OCI-LY3 (cell line): ENCODE results near the gene EPM2A.

Experiments used
- H2AFZ ChIP-seq: fragments of 200-600, 300-600 bp; shearing (Covaris generic); 2 replicates; pipeline ENCODE4 v1.6.0; 2014; ENCODE audit warnings: antibody characterized with exemption, low read depth, low read length
- H3K27ac ChIP-seq: fragments of 200-600, 300-600 bp; sonication (generic); 2 replicates; pipeline ENCODE4 v1.5.1; 2014; ENCODE audit warnings: mild to moderate bottlenecking, low read length, moderate library complexity, mixed read lengths
- H3K27me3 ChIP-seq: fragments of 200-600, 300-600 bp; sonication (generic); 2 replicates; pipeline ENCODE4 v1.6.1; 2014; ENCODE audit warnings: low read depth, low read length, mixed read lengths
- H3K36me3 ChIP-seq: fragments of 200-600, 300-600 bp; sonication (generic); replicated peaks from 2 replicates; pipeline ENCODE3; 2014; ENCODE audit warnings: low read depth, low read length, mixed read lengths
- H3K4me1 ChIP-seq: fragments of 300-600, 200-600 bp; sonication (generic); 2 replicates; pipeline ENCODE4 v1.6.1; 2014; ENCODE audit warnings: low read length, mixed read lengths
- H3K4me2 ChIP-seq: fragments of 200-600, 300-600 bp; sonication (generic); 2 replicates; pipeline ENCODE4 v1.6.1; 2014; ENCODE audit warnings: low read length, mixed read lengths
- H3K4me3 ChIP-seq: fragments of 300-600, 200-600 bp; sonication (generic); 2 replicates; pipeline ENCODE4 v1.5.1; 2014; ENCODE audit warnings: antibody characterized with exemption, mild to moderate bottlenecking, low read length, moderate library complexity
- H3K79me2 ChIP-seq: fragments of 300-600, 200-600 bp; shearing (Covaris generic); 2 replicates; pipeline ENCODE4 v1.6.1; 2014; ENCODE audit warnings: mild to moderate bottlenecking, low read length, mixed read lengths
- H3K9ac ChIP-seq: fragments of 300-600, 200-600 bp; shearing (Covaris generic); 2 replicates; pipeline ENCODE4 v1.6.0; 2014; ENCODE audit warnings: mild to moderate bottlenecking, low read length, moderate library complexity
- H3K9me3 ChIP-seq: fragments of 200-600, 300-600 bp; shearing (Covaris generic); 2 replicates; pipeline ENCODE4 v1.6.1; 2014; ENCODE audit warnings: low read length, mixed read lengths; ENCODE audit not compliant: insufficient read depth
- H4K20me1 ChIP-seq: fragments of 200-600, 300-600 bp; sonication (generic); 2 replicates; pipeline ENCODE4 v1.6.1; 2016; ENCODE audit warnings: low read length, mixed read lengths; ENCODE audit not compliant: insufficient read depth
- CTCF ChIP-seq: fragments of 200-600, 300-600 bp; sonication (generic); IDR thresholded peaks from 2 replicates; pipeline ENCODE4 v1.5.1; 2014; ENCODE audit warnings: antibody characterized with exemption, low read length, low read depth
- EZH2phosphoT487 ChIP-seq: fragments of 200-600 bp; shearing (Covaris generic); IDR thresholded peaks from 2 replicates; pipeline ENCODE4 v1.6.1; 2018; ENCODE audit warnings: antibody characterized with exemption, mixed run types, low read depth

EPM2A gene

GRCh38 chr6:145587334-145587733 lies 148.0 kb downstream of the EPM2A start:
- Histone ChIP-seq H3K4me2 (no peak overlapping the region), H3K79me2 (no peaks in the 10 kb centered on the region), H3K36me3 (no peaks in the 10 kb centered on the region), H3K27me3 (no peaks in the 10 kb centered on the region), H3K27ac (no peak overlapping the region), H3K4me3 (no peak overlapping the region), H3K9ac (no peak overlapping the region), H2AFZ (no peak overlapping the region), H3K4me1 (no peaks in the 10 kb centered on the region), H3K9me3 (no peaks in the 10 kb centered on the region), H4K20me1 (no peaks in the 10 kb centered on the region)
- no peak for TF ChIP-seq CTCF
- no peak for TF ChIP-seq EZH2phosphoT487

GRCh38 chr6:145583753-145584152 lies 151.6 kb downstream of the EPM2A start:
- no peak overlapping the region for H3K4me2 ChIP-seq
- no peaks in the 10 kb centered on the region for H3K27me3 ChIP-seq
- H2AFZ ChIP-seq: no peak overlapping the region
- no peaks in the 10 kb centered on the region for H3K4me1 ChIP-seq
- no peaks in the 10 kb centered on the region for H4K20me1 ChIP-seq
- H3K9me3 ChIP-seq: no peaks in the 10 kb centered on the region
- H3K36me3 ChIP-seq: no peaks in the 10 kb centered on the region
- no peaks in the 10 kb centered on the region for H3K79me2 ChIP-seq
- no peak overlapping the region for H3K4me3 ChIP-seq
- no peak overlapping the region for H3K9ac ChIP-seq
- TF ChIP-seq CTCF (no peak), EZH2phosphoT487 (no peak)
- no peak overlapping the region for H3K27ac ChIP-seq
